ENCODE results near the gene FCAMR. TPM values are rescaled to one million over a fixed set of nuclear protein-coding genes. Genes with fewer than 3 reads are reported as not detected.

The FCAMR gene
- total and polyA plus RNA-seq, 2 of the 4 experiments (the other 2 are of a cell fraction) = not detected

DNA sequence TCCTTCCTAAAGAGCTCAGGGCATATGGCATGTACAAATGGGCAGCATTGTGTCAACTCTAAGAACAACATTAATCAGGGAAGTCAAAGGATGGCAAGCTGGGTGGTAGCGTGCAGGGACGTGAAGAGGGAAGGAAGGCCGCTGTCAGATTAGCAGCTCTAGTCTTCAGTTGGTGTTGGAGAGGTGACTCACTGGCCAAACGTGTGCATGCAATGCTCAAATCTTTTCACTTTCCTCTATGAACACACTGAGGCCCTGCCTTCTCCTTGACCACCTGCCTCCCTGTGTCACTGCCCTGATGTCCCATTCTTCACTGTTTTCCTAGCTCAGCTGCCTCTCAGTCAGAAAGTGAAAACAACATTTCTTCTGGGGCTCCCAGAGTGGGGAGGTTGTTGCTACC, 18.1 kb downstream of the FCAMR start:
- no peak overlapping the region for H3K56ac ChIP-seq (ENCODE audit: extremely low read depth, insufficient read depth, low read length)
- CTCF ChIA-PET = no interaction called here

More for the DNA sequence above, 18.1 kb downstream of the FCAMR start:
- H3K4me2 ChIP-seq (ENCODE audit: low read depth, low read length) = no peak overlapping the region
- no peaks in the 10 kb centered on the region for H3K9me1 ChIP-seq (ENCODE audit: insufficient read depth, low read length)
- no peaks in the 10 kb centered on the region for H3K36me3 ChIP-seq (ENCODE audit: control insufficient read depth, insufficient read depth, low read length)
- DNase-seq (no peak), ATAC-seq (ENCODE audit: low read depth) (no peak)
- no peak overlapping the region for H2BK15ac ChIP-seq (ENCODE audit: low read depth, low read length)
- WGBS, 2 experiments (ENCODE audit: extremely low coverage in 2 of 2, insufficient read length in 1 of 2) = no CpG with 5 or more reads among the region's 4 CpGs
- no peak overlapping the region for H3K18ac ChIP-seq (ENCODE audit: low read depth, low read length)
- no peak overlapping the region for H3K27ac ChIP-seq (ENCODE audit: insufficient read depth, low read length)
- H4K8ac ChIP-seq (ENCODE audit: low read depth in 2 of 2, low read length in 2 of 2) = no peak overlapping the region
- no peak overlapping the region for H3K4me3 ChIP-seq (ENCODE audit: insufficient read depth, low read depth, low read length)
- no peak overlapping the region for H3K9ac ChIP-seq (ENCODE audit: low read depth, low read length)
- in situ Hi-C loops (cut with MboI; ENCODE audit: low sequenced_read_pairs) = no loop called here
- H3K14ac ChIP-seq (replicated peaks; ENCODE audit: low read depth, low read length) = no peak overlapping the region
- peaks cover 3% of the 10 kb centered on the region for H3K9me3 ChIP-seq (ENCODE audit: control insufficient read depth, insufficient read depth, low read length)
- no peak overlapping the region for H2AK5ac ChIP-seq (ENCODE audit: low read depth, low read length)
- H2BK20ac ChIP-seq (ENCODE audit: low read depth, low read length) = no peak overlapping the region
- BruUV-seq (replicated peaks) = no TSS peak
- H4K20me1 ChIP-seq (ENCODE audit: insufficient read depth, low read length) = no peaks in the 10 kb centered on the region
- TF ChIP-seq CEBPB (IDR thresholded peaks at IDR 0.05; ENCODE audit: low read depth, low read length) (no peak), NFE2L2 (IDR thresholded peaks at IDR 0.05; ENCODE audit: low read depth, low read length) (no peak), RFX5 (IDR thresholded peaks at IDR 0.05; ENCODE audit: low read depth, low read length) (no peak), MAZ (IDR thresholded peaks at IDR 0.05; ENCODE audit: borderline replicate concordance, low read depth, low read length) (no peak), BHLHE40 (IDR thresholded peaks at IDR 0.05; ENCODE audit: low read depth, low read length) (no peak), MXI1 (IDR thresholded peaks at IDR 0.05; ENCODE audit: borderline replicate concordance, low read depth, low read length) (no peak)
- TF ChIP-seq, protein P1, sequence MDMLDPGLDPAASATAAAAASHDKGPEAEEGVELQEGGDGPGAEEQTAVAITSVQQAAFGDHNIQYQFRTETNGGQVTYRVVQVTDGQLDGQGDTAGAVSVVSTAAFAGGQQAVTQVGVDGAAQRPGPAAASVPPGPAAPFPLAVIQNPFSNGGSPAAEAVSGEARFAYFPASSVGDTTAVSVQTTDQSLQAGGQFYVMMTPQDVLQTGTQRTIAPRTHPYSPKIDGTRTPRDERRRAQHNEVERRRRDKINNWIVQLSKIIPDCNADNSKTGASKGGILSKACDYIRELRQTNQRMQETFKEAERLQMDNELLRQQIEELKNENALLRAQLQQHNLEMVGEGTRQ (IDR thresholded peaks at IDR 0.05; ENCODE audit: low read depth, low read length) = no peak
- H4K91ac ChIP-seq (ENCODE audit: insufficient read depth, low read depth, low read length) = no peak overlapping the region
- no peaks in the 10 kb centered on the region for H3K79me1 ChIP-seq (ENCODE audit: low read depth in 1 of 2, low read length in 2 of 2)
- no peak overlapping the region for H3K23ac ChIP-seq (ENCODE audit: low read depth, low read length)
- H2BK120ac ChIP-seq (ENCODE audit: low read depth, low read length) = no peak overlapping the region
- no peak overlapping the region for H2BK5ac ChIP-seq (ENCODE audit: low read depth, low read length, poor library complexity, severe bottlenecking)
- H3K27me3 ChIP-seq (ENCODE audit: control insufficient read depth, insufficient read depth, low read length) = peaks cover 50% of the 10 kb centered on the region
- H2AK9ac ChIP-seq (replicated peaks; ENCODE audit: low read depth, low read length, poor library complexity) = no peak overlapping the region
- intact Hi-C loops (cut with micrococcal nuclease) = no loop called here
- H3K4me1 ChIP-seq (ENCODE audit: control insufficient read depth, insufficient read depth, low read length) = no peaks in the 10 kb centered on the region
- no peak overlapping the region for H3K4ac ChIP-seq (ENCODE audit: low read depth, low read length)
- H2AFZ ChIP-seq (replicated peaks; ENCODE audit: low read length, poor library complexity) = no peak overlapping the region
- dilution Hi-C loops (cut with HindIII; ENCODE audit: low sequenced_read_pairs, unreplicated experiment) = no loop called here
- POLR2A ChIA-PET (ENCODE audit: unreplicated experiment) = no interaction called here
- H4K5ac ChIP-seq (ENCODE audit: low read depth, low read length) = no peak overlapping the region

Data from IMR-90 (cell line).